Erythroblast (primary cell): ENCODE data around the gene NR1H3.

Source experiments
- GATA1 ChIP-seq: IDR thresholded peaks from 2 replicates; pipeline ENCODE4 v1.6.1; 2011; ENCODE audit warnings: low read depth, mild to moderate bottlenecking, control low read depth, low read length, moderate library complexity
- POLR2A ChIP-seq: IDR thresholded peaks from 2 replicates; pipeline ENCODE4 v1.6.1; 2011; ENCODE audit warnings: mild to moderate bottlenecking, low read length

DNA sequence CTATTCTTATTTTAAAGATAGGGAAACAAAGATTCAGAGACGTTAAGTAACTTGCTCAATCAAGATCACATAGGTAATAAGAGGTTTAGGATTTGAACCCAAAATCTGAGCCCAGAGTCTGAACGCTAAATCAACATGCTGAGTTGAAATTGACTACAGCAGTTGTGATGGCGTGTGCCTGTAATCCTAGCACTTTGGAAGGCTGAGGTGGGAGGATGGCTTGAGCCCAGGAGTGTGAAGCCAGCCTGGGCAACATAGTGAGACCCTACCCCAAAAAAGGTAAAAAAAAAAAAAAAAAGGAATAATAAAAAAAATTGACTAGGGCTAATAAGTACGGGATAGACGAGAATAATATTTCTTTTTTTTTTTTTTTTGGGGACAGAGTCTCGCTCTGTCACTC lies 1.4 kb upstream of the NR1H3 start:
- TF ChIP-seq POLR2A (no peak), GATA1 (no peak)
